SH-SY5Y (cell line): ENCODE results near the gene ANXA10.

ENCODE experiments used
- GATA2 ChIP-seq: IDR thresholded peaks from 2 replicates; pipeline ENCODE4 v1.6.1; 2011; ENCODE audit warnings: mild to moderate bottlenecking, low read depth, low read length
- GATA3 ChIP-seq: IDR thresholded peaks from 2 replicates; pipeline ENCODE4 v1.6.1; 2011; ENCODE audit warnings: low read depth, mild to moderate bottlenecking, low read length, moderate library complexity

DNA sequence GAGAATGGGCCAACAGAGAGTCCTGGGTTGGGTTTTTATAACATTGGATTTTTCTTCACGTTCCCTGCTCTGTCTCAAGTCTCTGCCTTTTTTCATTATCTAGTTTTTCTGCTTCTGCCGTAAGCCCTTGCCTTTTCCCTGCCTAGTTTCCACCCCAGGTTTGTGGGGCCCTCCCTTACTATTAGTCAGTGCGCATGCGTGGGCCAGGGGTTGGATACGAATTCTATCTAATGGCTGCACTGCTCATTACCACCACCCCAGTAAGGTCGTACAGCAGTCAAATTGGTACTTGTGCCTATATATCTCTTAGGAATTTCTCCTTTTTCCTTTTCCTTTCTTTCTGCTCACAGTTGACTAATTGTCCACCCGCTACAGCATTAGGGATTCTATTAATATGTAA, 49.4 kb downstream of the ANXA10 start:
- TF ChIP-seq GATA3 = no peak
- TF ChIP-seq GATA2 = no peak
